ENCODE measurements around the gene MMEL1. TPM values are rescaled to one million over a fixed set of nuclear protein-coding genes. Genes with fewer than 3 reads are reported as not detected.

Gene MMEL1
- total RNA-seq, 1 experiment from 2014 or later: not detected

DNA sequence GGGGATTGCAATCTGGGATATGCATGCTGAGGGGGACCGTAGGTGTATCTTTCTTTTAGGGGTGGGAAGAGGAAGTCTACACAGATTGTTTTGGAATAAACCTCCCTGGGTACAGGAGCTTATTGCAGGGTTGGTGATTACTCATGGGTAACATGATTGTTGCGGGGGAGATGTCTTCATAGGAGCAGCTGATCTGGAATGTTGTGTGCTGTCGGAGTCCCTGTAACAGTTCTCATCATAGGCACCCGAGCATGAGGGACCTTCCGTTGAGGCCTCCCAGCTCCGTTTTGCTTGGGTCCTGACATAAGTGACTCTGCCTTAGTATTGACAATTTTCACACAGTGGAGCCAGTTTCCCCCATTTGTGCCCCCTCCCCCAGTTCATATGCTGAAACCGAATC is 50.4 kb downstream of the MMEL1 start (continued):
- TF ChIP-seq, protein P1, sequence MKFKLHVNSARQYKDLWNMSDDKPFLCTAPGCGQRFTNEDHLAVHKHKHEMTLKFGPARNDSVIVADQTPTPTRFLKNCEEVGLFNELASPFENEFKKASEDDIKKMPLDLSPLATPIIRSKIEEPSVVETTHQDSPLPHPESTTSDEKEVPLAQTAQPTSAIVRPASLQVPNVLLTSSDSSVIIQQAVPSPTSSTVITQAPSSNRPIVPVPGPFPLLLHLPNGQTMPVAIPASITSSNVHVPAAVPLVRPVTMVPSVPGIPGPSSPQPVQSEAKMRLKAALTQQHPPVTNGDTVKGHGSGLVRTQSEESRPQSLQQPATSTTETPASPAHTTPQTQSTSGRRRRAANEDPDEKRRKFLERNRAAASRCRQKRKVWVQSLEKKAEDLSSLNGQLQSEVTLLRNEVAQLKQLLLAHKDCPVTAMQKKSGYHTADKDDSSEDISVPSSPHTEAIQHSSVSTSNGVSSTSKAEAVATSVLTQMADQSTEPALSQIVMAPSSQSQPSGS (CRISPR knock-in tag; IDR thresholded peaks at IDR 0.05; ENCODE audit: borderline replicate concordance, low read depth): no peak
- no peak for TF ChIP-seq ZNF219 (CRISPR knock-in tag; IDR thresholded peaks at IDR 0.05; ENCODE audit: borderline replicate concordance)
- TF ChIP-seq, protein P2, sequence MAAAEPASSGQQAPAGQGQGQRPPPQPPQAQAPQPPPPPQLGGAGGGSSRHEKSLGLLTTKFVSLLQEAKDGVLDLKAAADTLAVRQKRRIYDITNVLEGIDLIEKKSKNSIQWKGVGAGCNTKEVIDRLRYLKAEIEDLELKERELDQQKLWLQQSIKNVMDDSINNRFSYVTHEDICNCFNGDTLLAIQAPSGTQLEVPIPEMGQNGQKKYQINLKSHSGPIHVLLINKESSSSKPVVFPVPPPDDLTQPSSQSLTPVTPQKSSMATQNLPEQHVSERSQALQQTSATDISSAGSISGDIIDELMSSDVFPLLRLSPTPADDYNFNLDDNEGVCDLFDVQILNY (CRISPR knock-in tag; IDR thresholded peaks at IDR 0.05): no peak
- TF ChIP-seq, protein P3, sequence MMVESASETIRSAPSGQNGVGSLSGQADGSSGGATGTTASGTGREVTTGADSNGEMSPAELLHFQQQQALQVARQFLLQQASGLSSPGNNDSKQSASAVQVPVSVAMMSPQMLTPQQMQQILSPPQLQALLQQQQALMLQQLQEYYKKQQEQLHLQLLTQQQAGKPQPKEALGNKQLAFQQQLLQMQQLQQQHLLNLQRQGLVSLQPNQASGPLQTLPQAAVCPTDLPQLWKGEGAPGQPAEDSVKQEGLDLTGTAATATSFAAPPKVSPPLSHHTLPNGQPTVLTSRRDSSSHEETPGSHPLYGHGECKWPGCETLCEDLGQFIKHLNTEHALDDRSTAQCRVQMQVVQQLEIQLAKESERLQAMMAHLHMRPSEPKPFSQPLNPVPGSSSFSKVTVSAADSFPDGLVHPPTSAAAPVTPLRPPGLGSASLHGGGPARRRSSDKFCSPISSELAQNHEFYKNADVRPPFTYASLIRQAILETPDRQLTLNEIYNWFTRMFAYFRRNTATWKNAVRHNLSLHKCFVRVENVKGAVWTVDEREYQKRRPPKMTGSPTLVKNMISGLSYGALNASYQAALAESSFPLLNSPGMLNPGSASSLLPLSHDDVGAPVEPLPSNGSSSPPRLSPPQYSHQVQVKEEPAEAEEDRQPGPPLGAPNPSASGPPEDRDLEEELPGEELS (CRISPR knock-in tag; IDR thresholded peaks at IDR 0.05): no peak
- TF ChIP-seq RELA (CRISPR knock-in tag; IDR thresholded peaks at IDR 0.05; ENCODE audit: borderline replicate concordance): no peak

DNA sequence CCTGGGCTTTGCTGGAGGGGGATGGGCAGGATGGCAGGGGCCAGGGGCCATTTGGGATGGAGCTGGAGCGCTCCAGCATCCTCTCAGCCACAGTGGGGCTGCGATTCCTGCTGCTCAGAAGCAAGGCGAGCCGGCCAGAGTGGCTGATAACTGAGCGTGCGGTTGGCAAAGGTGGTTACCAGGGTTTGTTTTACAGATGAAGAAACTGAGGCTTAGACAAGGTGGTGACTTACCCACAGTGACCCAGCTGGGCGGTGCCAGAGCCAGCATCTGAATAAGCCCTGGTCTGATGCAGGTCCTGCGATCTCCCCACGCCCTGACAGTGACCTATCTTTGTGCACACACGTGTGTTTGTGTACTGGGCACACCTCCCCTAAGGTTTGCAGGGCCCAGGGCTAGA is 52.1 kb downstream of the MMEL1 start:
- Mint-ChIP-seq H3K4me3 (no peak overlapping the region), H3K36me3 (no peaks in the 10 kb centered on the region), H3K27me3 (ENCODE audit: low read depth) (no peaks in the 10 kb centered on the region; the same call in 1 of the 2 replicates), H3K9me3 (no peaks in the 10 kb centered on the region), H3K4me1 (peaks cover 28% of the 10 kb centered on the region), H3K27ac (no peak overlapping the region)
- CTCF ChIA-PET: interaction anchor here (0.8 kb wide), 1 partner anchor 20 kb away, joined by 3 read pairs; no protein-coding TSS in a partner anchor
- POLR2A ChIA-PET: no interaction called here
- no peak for TF ChIP-seq ZNF263 (CRISPR knock-in tag; IDR thresholded peaks at IDR 0.05; ENCODE audit: low read depth)
- TF ChIP-seq, protein P2 (CRISPR knock-in tag; IDR thresholded peaks at IDR 0.05): no peak
- no peak for TF ChIP-seq FOXK1 (CRISPR knock-in tag; IDR thresholded peaks at IDR 0.05)
- TF ChIP-seq, protein P4, sequence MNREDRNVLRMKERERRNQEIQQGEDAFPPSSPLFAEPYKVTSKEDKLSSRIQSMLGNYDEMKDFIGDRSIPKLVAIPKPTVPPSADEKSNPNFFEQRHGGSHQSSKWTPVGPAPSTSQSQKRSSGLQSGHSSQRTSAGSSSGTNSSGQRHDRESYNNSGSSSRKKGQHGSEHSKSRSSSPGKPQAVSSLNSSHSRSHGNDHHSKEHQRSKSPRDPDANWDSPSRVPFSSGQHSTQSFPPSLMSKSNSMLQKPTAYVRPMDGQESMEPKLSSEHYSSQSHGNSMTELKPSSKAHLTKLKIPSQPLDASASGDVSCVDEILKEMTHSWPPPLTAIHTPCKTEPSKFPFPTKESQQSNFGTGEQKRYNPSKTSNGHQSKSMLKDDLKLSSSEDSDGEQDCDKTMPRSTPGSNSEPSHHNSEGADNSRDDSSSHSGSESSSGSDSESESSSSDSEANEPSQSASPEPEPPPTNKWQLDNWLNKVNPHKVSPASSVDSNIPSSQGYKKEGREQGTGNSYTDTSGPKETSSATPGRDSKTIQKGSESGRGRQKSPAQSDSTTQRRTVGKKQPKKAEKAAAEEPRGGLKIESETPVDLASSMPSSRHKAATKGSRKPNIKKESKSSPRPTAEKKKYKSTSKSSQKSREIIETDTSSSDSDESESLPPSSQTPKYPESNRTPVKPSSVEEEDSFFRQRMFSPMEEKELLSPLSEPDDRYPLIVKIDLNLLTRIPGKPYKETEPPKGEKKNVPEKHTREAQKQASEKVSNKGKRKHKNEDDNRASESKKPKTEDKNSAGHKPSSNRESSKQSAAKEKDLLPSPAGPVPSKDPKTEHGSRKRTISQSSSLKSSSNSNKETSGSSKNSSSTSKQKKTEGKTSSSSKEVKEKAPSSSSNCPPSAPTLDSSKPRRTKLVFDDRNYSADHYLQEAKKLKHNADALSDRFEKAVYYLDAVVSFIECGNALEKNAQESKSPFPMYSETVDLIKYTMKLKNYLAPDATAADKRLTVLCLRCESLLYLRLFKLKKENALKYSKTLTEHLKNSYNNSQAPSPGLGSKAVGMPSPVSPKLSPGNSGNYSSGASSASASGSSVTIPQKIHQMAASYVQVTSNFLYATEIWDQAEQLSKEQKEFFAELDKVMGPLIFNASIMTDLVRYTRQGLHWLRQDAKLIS (CRISPR knock-in tag; IDR thresholded peaks at IDR 0.05; ENCODE audit: borderline replicate concordance): no peak
- TF ChIP-seq, protein P5, sequence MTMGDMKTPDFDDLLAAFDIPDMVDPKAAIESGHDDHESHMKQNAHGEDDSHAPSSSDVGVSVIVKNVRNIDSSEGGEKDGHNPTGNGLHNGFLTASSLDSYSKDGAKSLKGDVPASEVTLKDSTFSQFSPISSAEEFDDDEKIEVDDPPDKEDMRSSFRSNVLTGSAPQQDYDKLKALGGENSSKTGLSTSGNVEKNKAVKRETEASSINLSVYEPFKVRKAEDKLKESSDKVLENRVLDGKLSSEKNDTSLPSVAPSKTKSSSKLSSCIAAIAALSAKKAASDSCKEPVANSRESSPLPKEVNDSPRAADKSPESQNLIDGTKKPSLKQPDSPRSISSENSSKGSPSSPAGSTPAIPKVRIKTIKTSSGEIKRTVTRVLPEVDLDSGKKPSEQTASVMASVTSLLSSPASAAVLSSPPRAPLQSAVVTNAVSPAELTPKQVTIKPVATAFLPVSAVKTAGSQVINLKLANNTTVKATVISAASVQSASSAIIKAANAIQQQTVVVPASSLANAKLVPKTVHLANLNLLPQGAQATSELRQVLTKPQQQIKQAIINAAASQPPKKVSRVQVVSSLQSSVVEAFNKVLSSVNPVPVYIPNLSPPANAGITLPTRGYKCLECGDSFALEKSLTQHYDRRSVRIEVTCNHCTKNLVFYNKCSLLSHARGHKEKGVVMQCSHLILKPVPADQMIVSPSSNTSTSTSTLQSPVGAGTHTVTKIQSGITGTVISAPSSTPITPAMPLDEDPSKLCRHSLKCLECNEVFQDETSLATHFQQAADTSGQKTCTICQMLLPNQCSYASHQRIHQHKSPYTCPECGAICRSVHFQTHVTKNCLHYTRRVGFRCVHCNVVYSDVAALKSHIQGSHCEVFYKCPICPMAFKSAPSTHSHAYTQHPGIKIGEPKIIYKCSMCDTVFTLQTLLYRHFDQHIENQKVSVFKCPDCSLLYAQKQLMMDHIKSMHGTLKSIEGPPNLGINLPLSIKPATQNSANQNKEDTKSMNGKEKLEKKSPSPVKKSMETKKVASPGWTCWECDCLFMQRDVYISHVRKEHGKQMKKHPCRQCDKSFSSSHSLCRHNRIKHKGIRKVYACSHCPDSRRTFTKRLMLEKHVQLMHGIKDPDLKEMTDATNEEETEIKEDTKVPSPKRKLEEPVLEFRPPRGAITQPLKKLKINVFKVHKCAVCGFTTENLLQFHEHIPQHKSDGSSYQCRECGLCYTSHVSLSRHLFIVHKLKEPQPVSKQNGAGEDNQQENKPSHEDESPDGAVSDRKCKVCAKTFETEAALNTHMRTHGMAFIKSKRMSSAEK (CRISPR knock-in tag; IDR thresholded peaks at IDR 0.05; ENCODE audit: borderline replicate concordance): no peak
- TF ChIP-seq, protein P6, sequence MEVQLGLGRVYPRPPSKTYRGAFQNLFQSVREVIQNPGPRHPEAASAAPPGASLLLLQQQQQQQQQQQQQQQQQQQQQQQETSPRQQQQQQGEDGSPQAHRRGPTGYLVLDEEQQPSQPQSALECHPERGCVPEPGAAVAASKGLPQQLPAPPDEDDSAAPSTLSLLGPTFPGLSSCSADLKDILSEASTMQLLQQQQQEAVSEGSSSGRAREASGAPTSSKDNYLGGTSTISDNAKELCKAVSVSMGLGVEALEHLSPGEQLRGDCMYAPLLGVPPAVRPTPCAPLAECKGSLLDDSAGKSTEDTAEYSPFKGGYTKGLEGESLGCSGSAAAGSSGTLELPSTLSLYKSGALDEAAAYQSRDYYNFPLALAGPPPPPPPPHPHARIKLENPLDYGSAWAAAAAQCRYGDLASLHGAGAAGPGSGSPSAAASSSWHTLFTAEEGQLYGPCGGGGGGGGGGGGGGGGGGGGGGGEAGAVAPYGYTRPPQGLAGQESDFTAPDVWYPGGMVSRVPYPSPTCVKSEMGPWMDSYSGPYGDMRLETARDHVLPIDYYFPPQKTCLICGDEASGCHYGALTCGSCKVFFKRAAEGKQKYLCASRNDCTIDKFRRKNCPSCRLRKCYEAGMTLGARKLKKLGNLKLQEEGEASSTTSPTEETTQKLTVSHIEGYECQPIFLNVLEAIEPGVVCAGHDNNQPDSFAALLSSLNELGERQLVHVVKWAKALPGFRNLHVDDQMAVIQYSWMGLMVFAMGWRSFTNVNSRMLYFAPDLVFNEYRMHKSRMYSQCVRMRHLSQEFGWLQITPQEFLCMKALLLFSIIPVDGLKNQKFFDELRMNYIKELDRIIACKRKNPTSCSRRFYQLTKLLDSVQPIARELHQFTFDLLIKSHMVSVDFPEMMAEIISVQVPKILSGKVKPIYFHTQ (CRISPR knock-in tag; IDR thresholded peaks at IDR 0.05): no peak
- DNase-seq (ENCODE audit: low spot score) (no peak), ATAC-seq (no peak)
